HepG2 (cell line): ENCODE results near the gene DIRAS1.

Source experiments
- EP300 ChIP-seq, 3 experiments: sonication (generic) in 1 of 3; formaldehyde crosslinking in 1 of 3; IDR thresholded peaks; 2 replicates each; pipeline versions ENCODE4 v1.5.1 to v1.6.1; 2011 to 2020; ENCODE audit warnings: low read depth in 2 of 3, low read length in 2 of 3, borderline replicate concordance in 1 of 3, improper control_type of control experiment in 1 of 3, mild to moderate bottlenecking in 1 of 3, missing genetic modification reagents in 1 of 3, moderate library complexity in 1 of 3
- MAX ChIP-seq: IDR thresholded peaks from 2 replicates; pipeline ENCODE4 v1.6.1; 2012; ENCODE audit warnings: inconsistent platforms
- SIX1 ChIP-seq: sonication (generic); formaldehyde crosslinking; IDR thresholded peaks from 2 replicates; pipeline ENCODE4 v1.4.0; 2020; ENCODE audit warnings: missing genetic modification reagents, borderline replicate concordance
- TF ChIP-seq, protein P1 (sequence below): sonication (generic); formaldehyde crosslinking; IDR thresholded peaks from 2 replicates; pipeline ENCODE4 v1.4.0; 2020; ENCODE audit warnings: missing genetic modification reagents

DNA sequence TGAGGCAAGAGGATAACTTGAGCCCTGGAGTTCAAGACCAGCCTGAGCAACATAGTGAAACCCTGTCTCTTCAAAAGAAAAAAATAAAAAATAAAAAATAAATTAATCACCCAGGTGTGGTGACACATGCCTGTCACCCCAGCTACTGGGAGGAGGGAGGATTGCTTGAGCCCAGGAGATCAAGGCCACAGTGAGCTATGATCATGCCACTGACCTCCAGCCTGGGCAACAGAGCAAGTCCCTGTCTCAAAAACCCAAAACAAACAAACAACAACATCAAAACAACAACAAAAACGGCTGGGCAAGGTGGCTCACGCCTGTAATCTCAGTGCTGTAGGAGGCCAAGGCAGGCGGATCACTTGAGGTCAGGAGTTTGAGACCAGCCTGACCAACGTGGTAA is 22.9 kb upstream of the DIRAS1 start:
- TF ChIP-seq EP300 (IDR thresholded peaks at IDR 0.05; ENCODE audit: low read depth in 2 of 2, low read length in 2 of 2) (no peak), EP300 (CRISPR knock-in tag; IDR thresholded peaks at IDR 0.05; ENCODE audit: borderline replicate concordance) (no peak), SIX1 (CRISPR knock-in tag) (no peak), MAX (no peak)
- TF ChIP-seq, protein P1, sequence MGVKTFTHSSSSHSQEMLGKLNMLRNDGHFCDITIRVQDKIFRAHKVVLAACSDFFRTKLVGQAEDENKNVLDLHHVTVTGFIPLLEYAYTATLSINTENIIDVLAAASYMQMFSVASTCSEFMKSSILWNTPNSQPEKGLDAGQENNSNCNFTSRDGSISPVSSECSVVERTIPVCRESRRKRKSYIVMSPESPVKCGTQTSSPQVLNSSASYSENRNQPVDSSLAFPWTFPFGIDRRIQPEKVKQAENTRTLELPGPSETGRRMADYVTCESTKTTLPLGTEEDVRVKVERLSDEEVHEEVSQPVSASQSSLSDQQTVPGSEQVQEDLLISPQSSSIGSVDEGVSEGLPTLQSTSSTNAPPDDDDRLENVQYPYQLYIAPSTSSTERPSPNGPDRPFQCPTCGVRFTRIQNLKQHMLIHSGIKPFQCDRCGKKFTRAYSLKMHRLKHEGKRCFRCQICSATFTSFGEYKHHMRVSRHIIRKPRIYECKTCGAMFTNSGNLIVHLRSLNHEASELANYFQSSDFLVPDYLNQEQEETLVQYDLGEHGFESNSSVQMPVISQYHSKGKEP (CRISPR knock-in tag), result no peak
